HG02973 (cell line): Measurements from ENCODE around the gene EFEMP2.

Experiments used
- ATAC-seq: cut with Tn5 transposase; IDR thresholded peaks from one replicate; pipeline ENCODE4 v1.9.1; 2021; ENCODE audit warnings: moderate library complexity; ENCODE audit not compliant: unreplicated experiment

Gene EFEMP2

DNA sequence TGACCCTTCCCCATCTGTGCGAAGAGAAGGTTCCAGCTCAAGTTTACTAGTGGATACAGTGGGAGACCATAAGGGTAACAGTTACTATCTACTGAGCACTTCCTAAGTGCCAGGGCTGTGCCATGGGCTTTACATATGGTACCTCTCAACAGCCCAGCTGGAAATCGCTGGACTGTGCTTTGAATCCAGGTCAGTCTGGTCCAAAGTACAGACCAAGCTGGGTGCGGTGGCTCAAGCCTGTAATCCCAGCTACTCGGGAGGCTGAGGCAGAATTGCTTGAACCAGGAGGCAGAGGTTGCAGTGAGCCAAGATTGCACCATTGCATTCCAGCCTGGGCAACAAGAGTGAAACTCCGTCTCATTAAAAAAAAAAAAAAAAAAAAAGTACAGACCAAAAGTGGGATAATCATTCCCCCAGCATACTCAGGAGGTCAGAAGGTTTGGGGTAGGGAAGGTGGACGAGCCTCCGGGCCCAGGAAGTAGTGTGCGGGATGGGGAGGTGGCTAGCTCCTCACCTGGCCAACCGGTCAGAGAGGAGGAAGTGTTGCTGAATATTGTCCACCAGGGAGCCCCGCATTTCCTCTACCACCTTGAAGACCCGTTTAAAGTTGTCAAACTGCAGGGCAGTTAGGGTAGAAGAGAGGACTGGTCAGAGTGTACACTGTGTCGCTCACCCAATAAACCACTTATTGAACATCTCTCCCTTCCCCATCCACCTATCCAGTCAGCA, 13.4 kb upstream of the EFEMP2 start:
- ATAC-seq, result no peak

DNA sequence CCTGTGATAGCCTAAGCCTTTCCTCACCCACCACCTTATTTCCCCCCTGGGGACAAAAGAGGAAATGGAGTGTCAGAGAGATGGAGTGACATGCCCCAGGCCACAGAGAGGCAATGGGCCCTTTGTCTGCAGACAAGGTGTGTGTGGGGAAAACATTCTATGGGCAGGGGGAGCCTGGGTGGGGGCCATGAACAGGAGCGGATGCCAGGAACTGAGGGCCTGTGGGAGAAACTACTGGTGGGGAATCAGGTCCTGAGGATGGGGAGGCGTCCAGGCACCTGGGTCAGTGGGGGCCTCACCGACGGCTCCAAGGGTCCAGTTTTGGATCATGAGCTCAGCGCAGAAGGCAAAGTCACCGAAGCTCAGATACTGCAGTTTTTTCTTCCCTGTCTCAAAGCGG, 12.6 kb upstream of the EFEMP2 start:
- no peak for ATAC-seq

DNA sequence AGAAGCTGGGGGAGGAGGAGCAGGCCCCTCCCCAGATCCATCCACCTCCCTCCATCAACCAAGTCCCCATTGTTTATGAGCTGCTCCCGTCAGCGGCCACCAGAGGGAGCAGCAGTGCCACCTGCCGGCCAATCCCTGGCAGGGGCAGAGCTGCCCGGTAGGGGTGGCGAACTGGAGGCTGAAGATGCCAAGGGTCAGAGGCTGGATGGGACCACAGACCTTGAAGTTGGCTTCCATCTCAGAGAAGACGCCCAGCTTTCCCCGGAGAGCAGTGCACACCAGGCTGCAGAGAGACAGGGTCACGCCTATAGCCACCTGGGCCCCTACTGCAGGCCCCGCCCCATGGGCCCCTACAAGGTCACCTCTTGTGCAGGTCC, 12.1 kb upstream of the EFEMP2 start:
- ATAC-seq, result no peak

- no peak for ATAC-seq
Observed at GRCh38 chr11:65883786-65884715, 11.5 kb upstream of the EFEMP2 start.

DNA sequence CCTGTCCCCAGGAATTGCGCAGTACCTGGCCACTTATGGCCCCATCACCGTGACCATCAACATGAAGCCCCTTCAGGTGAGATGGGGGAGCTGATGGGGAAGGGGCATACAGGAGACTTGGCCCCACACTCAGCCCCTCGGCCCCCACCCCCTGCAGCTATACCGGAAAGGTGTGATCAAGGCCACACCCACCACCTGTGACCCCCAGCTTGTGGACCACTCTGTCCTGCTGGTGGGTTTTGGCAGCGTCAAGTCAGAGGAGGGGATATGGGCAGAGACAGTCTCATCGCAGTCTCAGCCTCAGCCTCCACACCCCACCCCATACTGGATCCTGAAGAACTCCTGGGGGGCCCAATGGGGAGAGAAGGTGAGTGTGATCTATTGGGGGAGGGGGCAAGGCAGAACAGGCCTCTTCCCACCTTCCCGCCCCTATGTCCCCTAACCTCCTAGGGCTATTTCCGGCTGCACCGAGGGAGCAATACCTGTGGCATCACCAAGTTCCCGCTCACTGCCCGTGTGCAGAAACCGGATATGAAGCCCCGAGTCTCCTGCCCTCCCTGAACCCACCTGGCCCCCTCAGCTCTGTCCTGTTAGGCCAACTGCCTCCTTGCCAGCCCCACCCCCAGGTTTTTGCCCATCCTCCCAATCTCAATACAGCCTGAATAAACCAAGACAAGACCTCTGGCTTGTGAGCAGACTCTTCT, 10.6 kb upstream of the EFEMP2 start:
- no peak for ATAC-seq

DNA sequence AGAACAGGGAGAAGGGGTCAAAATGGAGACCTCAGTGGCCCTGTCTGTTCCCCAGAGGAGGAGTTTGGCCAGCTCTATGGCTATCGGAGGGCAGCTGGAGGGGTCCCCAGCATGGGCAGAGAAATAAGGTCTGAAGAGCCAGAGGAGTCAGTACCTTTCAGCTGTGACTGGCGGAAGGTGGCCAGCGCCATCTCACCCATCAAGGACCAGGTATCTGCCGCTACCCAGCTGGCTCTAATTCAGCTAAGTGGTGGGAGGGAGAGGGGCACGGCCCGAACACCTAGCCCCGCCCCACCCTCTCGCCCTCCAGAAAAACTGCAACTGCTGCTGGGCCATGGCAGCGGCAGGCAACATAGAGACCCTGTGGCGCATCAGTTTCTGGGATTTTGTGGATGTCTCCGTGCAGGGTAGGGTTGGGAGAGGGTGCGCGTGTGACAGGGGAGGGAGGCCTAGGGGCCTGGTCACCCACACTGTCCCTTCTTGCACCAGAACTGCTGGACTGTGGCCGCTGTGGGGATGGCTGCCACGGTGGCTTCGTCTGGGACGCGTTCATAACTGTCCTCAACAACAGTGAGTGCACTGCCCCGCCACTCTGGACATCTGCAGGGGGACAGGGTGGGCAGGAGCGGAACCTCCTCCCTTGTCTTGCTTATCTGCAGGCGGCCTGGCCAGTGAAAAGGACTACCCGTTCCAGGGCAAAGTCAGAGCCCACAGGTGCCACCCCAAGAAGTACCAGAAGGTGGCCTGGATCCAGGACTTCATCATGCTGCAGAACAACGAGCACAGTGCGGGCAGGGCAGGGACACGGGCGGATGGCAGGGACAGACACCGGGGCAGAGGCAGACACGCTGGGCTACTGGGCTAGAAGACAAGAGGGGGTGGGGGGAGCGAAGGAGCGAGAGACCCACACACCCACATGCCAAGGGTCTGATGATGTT, 9.8 kb upstream of the EFEMP2 start:
- no peak for ATAC-seq

DNA sequence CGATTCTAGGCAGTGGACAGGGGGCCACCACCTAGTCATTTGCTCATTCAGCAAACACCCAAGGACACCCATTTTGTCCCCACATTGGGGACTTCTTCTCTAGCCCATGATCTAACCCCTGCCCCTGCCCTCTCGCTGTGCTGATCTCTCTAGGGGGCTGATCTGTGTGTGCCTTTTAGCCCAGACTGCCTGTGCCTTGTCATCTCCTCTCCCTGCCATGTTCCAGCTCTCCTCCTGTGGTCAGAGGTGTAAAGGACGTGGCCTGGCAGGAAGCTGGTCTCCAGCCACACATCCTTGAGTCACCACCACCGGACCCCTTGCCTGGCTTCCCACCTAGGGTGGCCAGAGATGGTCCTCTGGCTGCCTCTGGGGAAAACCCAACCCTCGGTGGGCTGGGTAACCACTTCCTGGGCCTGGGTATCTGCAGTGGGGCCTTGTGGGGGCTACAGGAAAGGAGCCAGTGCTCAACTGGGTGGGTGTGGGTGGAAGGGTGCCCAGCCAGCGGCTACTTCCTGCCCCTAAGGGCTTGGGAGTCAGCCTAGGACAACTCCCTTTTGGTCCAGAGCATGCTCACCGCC, 8.3 kb upstream of the EFEMP2 start:
- no peak for ATAC-seq

GRCh38 chr11:65880027-65880426, 7.4 kb upstream of the EFEMP2 start:
- ATAC-seq, result no peak

- no peak for ATAC-seq
Observed at GRCh38 chr11:65879617-65880016, 7.0 kb upstream of the EFEMP2 start, which contains the start of gene CTSW. Gene CTSW, plus strand, starts transcription at chr11:65879837. Its CDS starts 18 bp downstream, at chr11:65879855.

DNA sequence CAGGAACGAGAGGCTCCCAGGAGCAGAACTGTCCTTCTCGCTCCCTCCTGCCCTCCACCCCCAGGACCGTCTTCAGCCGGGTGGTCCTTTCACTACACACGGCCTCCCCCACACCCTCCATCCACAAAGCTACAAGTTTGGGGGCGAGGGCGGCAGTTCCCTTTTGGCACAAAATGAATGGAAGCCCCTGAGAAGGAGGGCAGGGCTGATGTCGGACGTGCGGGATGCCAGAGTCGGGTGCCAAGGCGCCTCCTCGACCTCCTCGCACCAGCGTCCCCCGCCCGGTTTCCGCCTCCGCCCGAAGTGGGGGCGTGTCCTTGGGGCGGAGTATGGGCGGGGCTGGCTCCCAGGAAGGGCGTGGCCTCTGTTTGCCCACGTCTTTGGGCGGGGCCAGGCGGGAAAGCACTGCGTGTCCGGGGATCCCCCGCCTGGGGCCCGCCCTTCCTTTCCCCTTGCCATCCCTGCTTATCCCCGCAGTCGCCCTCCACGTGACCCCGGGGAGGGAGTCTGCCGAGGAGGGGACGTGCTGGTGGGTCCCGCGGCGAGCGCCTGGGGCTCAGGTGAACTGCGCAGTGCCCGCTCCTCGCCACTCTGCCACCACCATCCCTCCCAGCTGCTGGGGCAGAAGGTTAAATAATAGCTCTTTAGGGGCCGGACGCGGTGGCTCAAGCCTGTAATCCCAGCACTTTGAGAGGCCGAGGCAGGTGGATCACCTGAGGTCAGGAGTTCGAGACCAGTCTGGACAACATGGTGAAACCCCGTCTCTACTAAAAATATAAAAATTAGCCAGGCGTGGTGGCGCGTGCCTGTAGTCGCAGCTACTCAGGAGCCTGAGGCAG, 937 bp upstream of the EFEMP2 start:
- peak; percentile 64 for ATAC-seq

DNA sequence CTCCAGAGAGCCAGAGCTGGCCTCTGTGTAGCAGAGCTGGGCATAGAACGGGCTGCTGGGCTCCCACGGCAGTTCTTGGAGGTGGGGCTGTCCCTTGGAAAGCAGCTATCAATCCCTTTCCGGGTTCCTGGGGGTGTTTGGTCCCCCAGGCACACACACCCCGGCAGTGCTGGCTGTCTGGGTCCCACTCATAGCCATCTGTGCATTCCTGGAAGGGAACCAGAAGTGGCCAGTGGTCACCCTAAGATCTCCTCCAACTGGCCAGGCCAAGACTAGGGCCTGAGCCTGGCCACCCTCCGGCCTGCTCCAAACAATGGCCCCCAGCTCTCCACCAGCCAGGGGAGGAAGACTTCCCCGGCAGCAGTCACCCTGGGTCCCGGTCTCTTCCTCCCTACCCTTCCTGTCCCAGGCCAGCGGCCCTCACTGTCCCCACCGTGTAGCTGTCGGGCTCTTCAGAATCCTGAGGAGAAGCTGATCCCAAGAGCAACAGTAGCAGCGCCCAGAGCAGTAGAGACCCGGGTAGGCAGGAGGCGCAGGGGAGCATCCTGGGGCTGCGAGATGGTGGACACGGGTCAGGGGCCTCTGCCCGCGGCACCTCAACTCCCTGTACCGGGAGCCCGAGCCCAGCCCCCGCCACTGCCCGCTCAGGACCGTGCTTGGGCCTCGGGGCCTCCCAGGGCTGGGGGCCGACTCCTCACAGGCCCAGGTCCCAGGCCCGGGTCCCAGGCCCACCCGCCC, 620 bp downstream of the EFEMP2 start:
- no peak for ATAC-seq

- ATAC-seq, result no peak
Observed at GRCh38 chr11:65870706-65871681, 1.6 kb downstream of the EFEMP2 start.

- ATAC-seq, result no peak
Observed at GRCh38 chr11:65870307-65870658, 2.3 kb downstream of the EFEMP2 start.

GRCh38 chr11:65869643-65870306, 2.8 kb downstream of the EFEMP2 start:
- no peak for ATAC-seq

DNA sequence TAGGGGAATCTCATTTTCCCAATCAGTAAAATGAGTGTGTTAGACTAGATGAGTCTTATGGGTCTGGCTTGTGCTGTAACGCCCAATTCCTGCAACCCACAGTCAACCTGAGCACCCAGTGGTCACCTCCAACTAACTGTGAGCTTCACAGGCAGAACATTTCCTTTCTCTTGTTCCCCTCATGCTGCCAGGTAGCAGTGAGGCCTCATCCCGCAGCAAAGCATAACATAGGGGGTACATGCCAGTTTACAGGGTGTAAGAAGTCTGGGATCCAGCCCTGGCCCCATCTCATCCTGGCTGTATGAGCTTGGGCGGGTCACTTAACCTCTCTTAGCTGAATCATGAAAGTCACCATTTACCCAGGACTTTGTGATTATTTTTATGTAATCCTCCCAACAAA, 3.7 kb downstream of the EFEMP2 start:
- ATAC-seq, result no peak

DNA sequence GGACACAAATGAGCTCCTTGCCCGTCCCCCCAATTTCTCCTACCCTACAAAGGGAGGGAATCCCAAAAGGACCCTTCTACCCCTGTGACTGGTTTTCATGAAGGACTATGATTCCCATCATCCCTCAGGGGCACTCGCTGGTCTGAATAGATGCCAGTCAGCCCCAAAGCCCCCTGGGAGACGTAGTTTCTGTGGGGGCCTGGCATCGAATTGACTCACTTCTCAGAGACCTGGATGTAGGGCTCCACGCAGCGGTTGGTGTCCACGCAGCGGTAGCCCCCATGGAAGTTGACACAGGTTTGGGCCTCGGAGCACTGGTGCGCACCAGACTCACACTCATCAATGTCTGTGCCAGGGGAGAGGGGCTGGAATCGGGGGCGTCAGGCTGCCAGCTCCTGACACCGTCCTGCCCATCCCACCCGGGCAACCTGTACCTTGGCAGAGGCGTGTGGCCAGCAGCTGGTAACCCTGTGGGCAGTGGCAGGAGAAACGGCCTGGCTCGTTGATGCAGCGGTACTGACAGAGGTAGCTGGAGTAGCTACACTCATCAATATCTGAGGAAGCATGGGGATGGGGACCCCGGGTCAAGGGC, 4.4 kb downstream of the EFEMP2 start:
- no peak for ATAC-seq
